ENCODE results near the gene NFIC.

The NFIC gene

DNA sequence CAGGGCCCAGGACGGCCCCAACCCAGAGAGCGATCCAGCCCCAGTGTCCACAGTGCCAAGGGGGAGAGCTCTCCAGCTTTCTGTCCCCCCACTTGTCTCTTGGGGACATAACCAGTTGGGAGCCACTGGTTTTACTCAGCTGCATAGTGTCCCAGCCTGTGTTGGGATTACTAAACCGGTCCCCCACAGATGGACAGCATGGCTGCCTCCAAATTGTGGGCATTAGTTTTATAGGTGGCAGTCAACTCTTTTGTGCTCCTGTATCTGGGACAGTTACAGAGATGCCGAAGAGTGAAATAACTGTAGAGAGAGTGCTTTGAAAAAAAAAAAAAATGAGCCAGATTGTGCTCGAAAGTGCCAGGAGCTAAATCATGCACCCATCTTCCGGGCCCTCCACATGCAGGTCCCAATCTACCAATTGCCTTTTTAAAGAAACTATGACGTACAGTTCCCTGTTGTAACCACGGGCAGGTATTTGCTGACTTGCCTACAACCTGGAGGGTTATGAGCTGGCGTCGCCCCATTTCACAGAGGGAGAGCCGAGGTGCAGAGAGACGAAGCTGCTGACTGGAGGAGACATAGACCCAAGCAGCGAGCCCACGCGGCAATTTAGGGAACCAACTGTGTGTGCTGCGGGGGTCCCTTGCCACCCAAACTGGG, 2.4 kb upstream of the NFIC start:
- intact Hi-C loops (cut with DNase I; ENCODE audit: low total_unique reads), result no loop called here
- Histone ChIP-seq H3K4me3 (no peak overlapping the region), H3K27ac (peak overlapping the region; percentile 99 to 100), H3K4me1 (peaks cover 3 to 59% (median 42%) of the 10 kb centered on the region in 4 donors), H3K9me3 (no peaks in the 10 kb centered on the region), H3K36me3 (no peaks in the 10 kb centered on the region), H3K27me3 (no peaks in the 10 kb centered on the region)
- TF ChIP-seq, protein P1, sequence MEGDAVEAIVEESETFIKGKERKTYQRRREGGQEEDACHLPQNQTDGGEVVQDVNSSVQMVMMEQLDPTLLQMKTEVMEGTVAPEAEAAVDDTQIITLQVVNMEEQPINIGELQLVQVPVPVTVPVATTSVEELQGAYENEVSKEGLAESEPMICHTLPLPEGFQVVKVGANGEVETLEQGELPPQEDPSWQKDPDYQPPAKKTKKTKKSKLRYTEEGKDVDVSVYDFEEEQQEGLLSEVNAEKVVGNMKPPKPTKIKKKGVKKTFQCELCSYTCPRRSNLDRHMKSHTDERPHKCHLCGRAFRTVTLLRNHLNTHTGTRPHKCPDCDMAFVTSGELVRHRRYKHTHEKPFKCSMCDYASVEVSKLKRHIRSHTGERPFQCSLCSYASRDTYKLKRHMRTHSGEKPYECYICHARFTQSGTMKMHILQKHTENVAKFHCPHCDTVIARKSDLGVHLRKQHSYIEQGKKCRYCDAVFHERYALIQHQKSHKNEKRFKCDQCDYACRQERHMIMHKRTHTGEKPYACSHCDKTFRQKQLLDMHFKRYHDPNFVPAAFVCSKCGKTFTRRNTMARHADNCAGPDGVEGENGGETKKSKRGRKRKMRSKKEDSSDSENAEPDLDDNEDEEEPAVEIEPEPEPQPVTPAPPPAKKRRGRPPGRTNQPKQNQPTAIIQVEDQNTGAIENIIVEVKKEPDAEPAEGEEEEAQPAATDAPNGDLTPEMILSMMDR (IDR thresholded peaks at IDR 0.05), result no peak
- DNase-seq, result no peak

DNA sequence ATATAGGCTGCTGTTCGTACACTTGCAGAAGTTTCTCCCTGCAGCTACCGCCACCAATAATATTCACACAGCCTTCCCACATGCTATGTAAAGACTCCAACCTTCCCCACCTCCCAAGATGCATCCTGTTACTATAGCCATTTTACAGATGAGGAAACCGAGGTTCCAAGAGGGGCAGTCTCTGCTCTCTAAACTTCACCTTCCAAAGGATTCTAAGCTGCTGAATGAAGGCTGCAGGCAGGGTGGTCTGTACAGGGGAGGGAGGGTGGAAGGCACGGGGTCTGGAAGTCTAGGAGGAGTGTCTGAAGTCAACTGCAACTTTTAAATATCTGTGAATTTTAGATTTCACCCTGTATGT, 1.9 kb upstream of the NFIC start:
- H3K27me3 ChIP-seq, result no peaks in the 10 kb centered on the region

DNA sequence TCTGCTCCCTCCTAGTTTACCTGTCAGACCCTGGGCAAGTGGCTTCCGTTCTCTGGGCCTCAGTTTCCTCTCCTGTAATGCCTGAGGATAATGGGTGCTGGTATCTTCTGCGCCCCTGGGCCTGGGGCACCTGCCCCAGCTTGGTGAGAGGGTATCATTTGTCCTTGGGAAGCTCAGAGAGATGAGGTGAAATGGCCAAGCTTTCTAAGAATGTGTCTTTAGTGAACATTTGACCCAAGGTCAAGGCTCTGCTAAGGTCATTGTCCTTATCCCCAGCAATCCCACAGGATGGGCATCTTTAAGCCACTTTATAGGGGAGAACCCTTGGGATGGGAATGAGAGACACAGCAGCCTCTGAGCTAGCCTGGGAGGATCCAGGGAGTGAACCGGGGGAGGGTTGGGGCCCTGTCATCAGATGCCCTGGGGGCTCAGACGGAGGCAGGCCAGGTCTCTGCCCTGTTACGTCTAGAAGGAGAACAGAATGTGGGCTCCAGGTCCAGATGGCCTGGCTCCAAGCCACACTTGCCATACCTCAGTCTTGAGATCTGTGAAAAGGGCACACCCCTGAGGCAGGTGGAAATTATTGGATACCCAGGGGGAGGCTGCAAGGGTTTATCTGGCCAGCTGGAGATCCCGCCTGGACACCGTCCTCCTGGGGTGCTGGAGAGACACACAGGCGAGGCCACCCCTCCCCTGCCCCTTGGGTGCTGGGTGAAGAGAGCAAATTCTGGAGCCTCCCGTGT, 1.1 kb upstream of the NFIC start:
- peak overlapping the region; percentile 98 for H3K4me3 ChIP-seq
- no peaks in the 10 kb centered on the region for H3K36me3 ChIP-seq
- no peaks in the 10 kb centered on the region for H3K9me3 ChIP-seq
- H3K27me3 ChIP-seq, result no peaks in the 10 kb centered on the region
- intact Hi-C loops (cut with DNase I; ENCODE audit: low total_unique reads), result loop anchor here (5.0 kb wide), 1 partner anchor 37 kb away; no protein-coding TSS in a partner anchor
- TF ChIP-seq, protein P1 (IDR thresholded peaks at IDR 0.05), result no peak
- H3K27ac ChIP-seq, result peak overlapping the region; percentile 99 to 100
- H3K4me1 ChIP-seq, result peaks cover 3 to 71% (median 51%) of the 10 kb centered on the region in 4 donors
- no peak for DNase-seq

More for the DNA sequence above, 1.9 kb upstream of the NFIC start:
- H3K4me1 ChIP-seq, result peaks cover 3 to 63% (median 44%) of the 10 kb centered on the region in 4 donors
- H3K9me3 ChIP-seq, result no peaks in the 10 kb centered on the region
- no peak overlapping the region for H3K4me3 ChIP-seq
- no peak for DNase-seq
- TF ChIP-seq, protein P1 (IDR thresholded peaks at IDR 0.05), result no peak
- H3K36me3 ChIP-seq, result no peaks in the 10 kb centered on the region
- peak overlapping the region; percentile 99 to 100 for H3K27ac ChIP-seq
- intact Hi-C loops (cut with DNase I; ENCODE audit: low total_unique reads), result no loop called here

DNA sequence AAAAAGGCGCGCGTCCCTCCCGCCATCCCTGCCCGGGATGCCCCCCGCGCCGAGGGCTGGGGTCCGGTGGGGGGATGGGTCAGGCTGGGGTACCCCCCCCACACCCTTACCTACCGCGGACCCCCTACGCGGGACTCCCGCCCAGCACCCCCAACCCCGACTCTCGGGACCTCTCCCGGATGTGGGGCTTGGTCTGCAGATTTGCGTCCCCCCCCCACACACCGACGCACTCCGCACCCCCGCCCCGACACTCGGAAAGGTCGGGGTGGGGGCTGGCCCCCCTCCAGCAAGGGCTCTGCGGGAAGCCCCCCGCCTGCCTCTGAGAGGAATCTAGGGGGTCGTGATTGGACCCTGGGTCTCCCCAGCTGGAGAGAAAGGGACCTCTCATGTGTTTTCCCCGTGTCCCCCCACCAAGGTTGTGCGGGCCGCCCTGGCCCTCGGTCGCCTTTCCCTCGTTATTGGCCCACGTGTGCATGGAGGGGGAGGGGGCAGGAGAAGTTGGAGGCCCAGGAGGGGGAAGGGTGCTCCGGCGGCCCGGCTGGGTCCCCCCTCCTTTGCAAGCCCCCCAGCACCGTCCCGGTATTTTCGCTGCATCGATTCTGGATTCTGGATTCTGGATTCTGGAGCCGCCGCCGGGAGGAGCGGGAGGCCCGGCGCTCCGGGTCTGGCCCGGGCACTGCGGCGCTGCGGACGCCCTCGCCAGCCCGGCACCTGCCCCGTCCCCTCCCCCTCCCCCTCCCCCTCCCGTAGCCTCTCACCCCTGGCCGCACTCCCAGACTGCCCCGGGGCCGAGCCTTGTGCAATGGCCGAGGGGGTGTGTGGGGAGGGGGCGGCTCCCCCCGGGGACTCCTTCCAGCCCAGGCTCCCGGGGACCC, 607 bp downstream of the NFIC start:
- DNase-seq, result peak; percentile 53 to 85
- Histone ChIP-seq H3K27ac (peak overlapping the region; percentile 99 to 100), H3K4me1 (peaks cover 3 to 76% (median 51%) of the 10 kb centered on the region in 4 donors), H3K9me3 (no peaks in the 10 kb centered on the region), H3K36me3 (no peaks in the 10 kb centered on the region), H3K4me3 (peak overlapping the region; percentile 98), H3K27me3 (no peaks in the 10 kb centered on the region)
- TF ChIP-seq, protein P1 (IDR thresholded peaks at IDR 0.05), result no peak
- intact Hi-C loops (cut with DNase I; ENCODE audit: low total_unique reads), result loop anchor here (5.0 kb wide), 1 partner anchor 35 kb away; no protein-coding TSS in a partner anchor
